Amniotic stem cell (primary cell): ENCODE measurements around the gene PLA2G12B.
"Not testable (repeated sequence)": the region's sequence is repeated elsewhere in the genome, so short reads cannot be mapped to it uniquely, and the experiment has no call there.

Source experiments
- DNase-seq: peaks from one replicate; lab custom pipeline; 2025; lab: John Stamatoyannopoulos, UW

The PLA2G12B gene

GRCh38 chr10:72935361-72935760, 19.2 kb downstream of the PLA2G12B start:
- no peak for DNase-seq

- no peak for DNase-seq
These were observed 22.2 kb downstream of the PLA2G12B start for GRCh38 chr10:72932259-72933015.

- no peak for DNase-seq
These were observed 24.3 kb downstream of the PLA2G12B start for GRCh38 chr10:72930276-72930675.

- DNase-seq, result no peak
These were observed 25.8 kb downstream of the PLA2G12B start for GRCh38 chr10:72928798-72929197.

- no peak for DNase-seq
These were observed 27.1 kb downstream of the PLA2G12B start for GRCh38 chr10:72927485-72927884.

GRCh38 chr10:72925951-72926465, 28.6 kb downstream of the PLA2G12B start:
- no peak for DNase-seq

- DNase-seq, result no peak
These were observed 30.3 kb downstream of the PLA2G12B start for GRCh38 chr10:72924351-72924750.

- not testable (repeated sequence) for DNase-seq
These were observed 33.4 kb downstream of the PLA2G12B start for GRCh38 chr10:72921147-72921683.

GRCh38 chr10:72918352-72918751, 36.3 kb downstream of the PLA2G12B start:
- no peak for DNase-seq

GRCh38 chr10:72917803-72918332, 36.7 kb downstream of the PLA2G12B start:
- not testable (repeated sequence) for DNase-seq

GRCh38 chr10:72917201-72917600, 37.4 kb downstream of the PLA2G12B start:
- DNase-seq, result not testable (repeated sequence)

GRCh38 chr10:72913287-72913686, 41.3 kb downstream of the PLA2G12B start:
- no peak for DNase-seq

GRCh38 chr10:72912736-72913135, 41.9 kb downstream of the PLA2G12B start:
- DNase-seq, result no peak

- no peak for DNase-seq
These were observed 42.8 kb downstream of the PLA2G12B start for GRCh38 chr10:72911758-72912157.

GRCh38 chr10:72910705-72911104, 43.9 kb downstream of the PLA2G12B start:
- DNase-seq, result no peak

GRCh38 chr10:72906446-72906845, 48.2 kb downstream of the PLA2G12B start:
- DNase-seq, result no peak

- DNase-seq, result no peak
These were observed 49.8 kb downstream of the PLA2G12B start for GRCh38 chr10:72904806-72905205.

GRCh38 chr10:72903941-72904446, 50.6 kb downstream of the PLA2G12B start:
- not testable (repeated sequence) for DNase-seq

GRCh38 chr10:72899545-72899944, 55.1 kb downstream of the PLA2G12B start:
- no peak for DNase-seq

- no peak for DNase-seq
These were observed 56.0 kb downstream of the PLA2G12B start for GRCh38 chr10:72898616-72899015.

GRCh38 chr10:72895236-72895850, 59.3 kb downstream of the PLA2G12B start:
- no peak for DNase-seq

- DNase-seq, result no peak
These were observed 61.3 kb downstream of the PLA2G12B start, which contains the start of gene OIT3 for GRCh38 chr10:72893136-72893798. OIT3 (plus strand) TSS chr10:72893739; CDS start chr10:72893799, 60 bp downstream.
